ENCODE data around the gene WNT7B.

The WNT7B gene

GRCh38 chr22:45871721-45872120 lies 105.2 kb downstream of the WNT7B start:
- H3K27ac ChIP-seq (ENCODE audit: low read length) = no peak overlapping the region
- H3K9me2 ChIP-seq (replicated peaks; ENCODE audit: insufficient read depth, low read length) = no peaks in the 10 kb centered on the region
- H3K9me3 ChIP-seq (replicated peaks; ENCODE audit: insufficient read depth, low read length) = no peaks in the 10 kb centered on the region
- H3K27me3 ChIP-seq (replicated peaks; ENCODE audit: insufficient read depth, low read length) = peaks cover 34% of the 10 kb centered on the region
- no peak overlapping the region for H2AFZ ChIP-seq (ENCODE audit: low read length)
- TF ChIP-seq EZH2 (optimal IDR thresholded peaks at IDR 0.05; ENCODE audit: low read depth, low read length) = no peak
- TF ChIP-seq EZH2phosphoT487 (IDR thresholded peaks at IDR 0.05; ENCODE audit: low read length) = no peak
- no peak for TF ChIP-seq CTCF (IDR thresholded peaks at IDR 0.05; ENCODE audit: low read length)
- H3K4me2 ChIP-seq (ENCODE audit: low read depth, low read length) = no peak overlapping the region
- H3K79me2 ChIP-seq (ENCODE audit: low read length) = no peaks in the 10 kb centered on the region
- H4K20me1 ChIP-seq (ENCODE audit: insufficient read depth, low read length) = no peaks in the 10 kb centered on the region
- no peak overlapping the region for H3K9ac ChIP-seq (ENCODE audit: low read length)
- H3F3A ChIP-seq (ENCODE audit: insufficient read depth, low read length) = no peaks in the 10 kb centered on the region
- H3K36me3 ChIP-seq (replicated peaks; ENCODE audit: insufficient read depth, low read length) = no peaks in the 10 kb centered on the region
- H3K4me1 ChIP-seq (ENCODE audit: low read length) = no peaks in the 10 kb centered on the region
- H3K4me3 ChIP-seq (ENCODE audit: low read length) = no peak overlapping the region
- no peak for DNase-seq

All from MM.1S (cell line).